Activated CD4-positive, alpha-beta memory T cell treated with anti-CD3 and anti-CD28 coated beads, Interleukin-2, amount 10 ng/mL, durations not matched to agents 7 days and 5 days (primary cell): ENCODE results near the gene BBS12. TPM values are rescaled to one million over a fixed set of nuclear protein-coding genes. Genes with fewer than 3 reads are reported as not detected.

ENCODE experiments used
- CTCF ChIA-PET: fragments of 350-600 bp; sonication (Branson Sonifier 250); formaldehyde crosslinking; loops from one replicate; lab custom pipeline; 2021; ENCODE audit warnings: antibody characterized with exemption, inconsistent platforms; lab: Charles Lee
- POLR2A ChIA-PET: fragments of 350-600 bp; sonication (Branson Sonifier 250); formaldehyde crosslinking; loops from one replicate; lab custom pipeline; 2021; ENCODE audit warnings: antibody characterized with exemption; lab: Charles Lee
- DNase-seq: peaks from one replicate; pipeline ENCODE4 v3.0.0-alpha.2; 2020
- H3K27ac Mint-ChIP-seq: one replicate; pipeline ENCODE4 v1.8.0; 2021; ENCODE audit warnings: mild to moderate bottlenecking, mixed read lengths
- H3K27me3 Mint-ChIP-seq: one replicate; pipeline ENCODE4 v1.8.0; 2021; ENCODE audit warnings: mixed read lengths
- H3K36me3 Mint-ChIP-seq: one replicate; pipeline ENCODE4 v1.8.0; 2021; ENCODE audit warnings: low read depth, mixed read lengths
- H3K4me1 Mint-ChIP-seq: one replicate; pipeline ENCODE4 v1.8.0; 2021; ENCODE audit warnings: mixed read lengths
- H3K4me3 Mint-ChIP-seq: one replicate; pipeline ENCODE4 v1.8.0; 2021; ENCODE audit warnings: mild to moderate bottlenecking, mixed read lengths
- H3K9me3 Mint-ChIP-seq: one replicate; pipeline ENCODE4 v1.8.0; 2021; ENCODE audit warnings: mixed read lengths
- total RNA-seq, 2 experiments: library from RNA; stranded (reverse); gene quantifications; one replicate each; pipeline ENCODE4 v1.2.3, GENCODE V29; 2021

The BBS12 gene
- total RNA-seq, 2 experiments from 2014 or later: 3.7 to 5.0 TPM

GRCh38 chr4:122793811-122794210 is 61.3 kb downstream of the BBS12 start:
- Mint-ChIP-seq H3K4me1 (peaks cover 4% of the 10 kb centered on the region), H3K9me3 (no peaks in the 10 kb centered on the region), H3K27me3 (peaks cover 4% of the 10 kb centered on the region), H3K36me3 (no peaks in the 10 kb centered on the region), H3K4me3 (no peak overlapping the region), H3K27ac (no peak overlapping the region)
- ChIA-PET CTCF (no interaction called here), POLR2A (no interaction called here)
- no peak for DNase-seq

Other genes with a start within 250 kb of the BBS12 start
- gene IL21, start 111.6 kb upstream of the BBS12 start, total RNA-seq: 1 to 10 TPM; 2.8 to 3.1 TPM
- gene FGF2, start 94.1 kb downstream of the BBS12 start, total RNA-seq: under 1 TPM; 0.25 TPM
- gene NUDT6, start 189.9 kb downstream of the BBS12 start, total RNA-seq: 10 to 100 TPM; 14.5 to 15.8 TPM